Measurements from ENCODE around the gene GSK3B. TPM values are rescaled to one million over a fixed set of nuclear protein-coding genes. Genes with fewer than 3 reads are reported as not detected.

The GSK3B gene
- total RNA-seq, 6 donors from 2014 or later: 41.4 to 84.9 (median 48.0) TPM

- DNase-seq: no peak
- Histone ChIP-seq H3K4me3 (no peak overlapping the region), H3K4me1 (peaks cover 3 to 20% (median 10%) of the 10 kb centered on the region in 4 donors), H3K9me3 (no peaks in the 10 kb centered on the region), H3K36me3 (no peaks in the 10 kb centered on the region), H3K27ac (no peak overlapping the region), H3K27me3 (no peaks in the 10 kb centered on the region)
- TF ChIP-seq CTCF (IDR thresholded peaks at IDR 0.05) (no peak), EP300 (IDR thresholded peaks at IDR 0.05) (no peak), POLR2AphosphoS5 (IDR thresholded peaks at IDR 0.05) (no peak)
- no peak for ATAC-seq (ENCODE audit: low FRiP score in 2 of 2)
These were observed 62.7 kb downstream of the GSK3B start for GRCh38 chr3:120031561-120031960.

GRCh38 chr3:120029749-120030148, 64.5 kb downstream of the GSK3B start:
- ATAC-seq (ENCODE audit: low FRiP score in 2 of 2) (no peak), DNase-seq (no peak)
- Histone ChIP-seq H3K4me3 (no peak overlapping the region), H3K36me3 (no peaks in the 10 kb centered on the region), H3K27ac (no peak overlapping the region), H3K27me3 (no peaks in the 10 kb centered on the region), H3K9me3 (no peaks in the 10 kb centered on the region), H3K4me1 (peaks cover 3 to 15% (median 9%) of the 10 kb centered on the region in 4 donors)
- no peak for TF ChIP-seq EP300 (IDR thresholded peaks at IDR 0.05)
- no peak for TF ChIP-seq POLR2AphosphoS5 (IDR thresholded peaks at IDR 0.05)
- no peak for TF ChIP-seq CTCF (IDR thresholded peaks at IDR 0.05)
- TF ChIP-seq POLR2A (IDR thresholded peaks at IDR 0.05): no peak
- 100% methylated on average over 1 of the region's 1 CpG for WGBS, 2 donors

- Histone ChIP-seq H3K36me3 (no peaks in the 10 kb centered on the region), H3K4me3 (no peak overlapping the region), H3K4me1 (peaks cover 3 to 15% (median 9%) of the 10 kb centered on the region in 4 donors), H3K27me3 (no peaks in the 10 kb centered on the region), H3K27ac (no peak overlapping the region), H3K9me3 (no peaks in the 10 kb centered on the region)
- 94% methylated on average over 13 of the region's 13 CpGs for WGBS, 2 donors
- no peak for TF ChIP-seq EP300 (IDR thresholded peaks at IDR 0.05)
- TF ChIP-seq POLR2A (IDR thresholded peaks at IDR 0.05): no peak
- TF ChIP-seq CTCF (IDR thresholded peaks at IDR 0.05): no peak
- no peak for TF ChIP-seq POLR2AphosphoS5 (IDR thresholded peaks at IDR 0.05)
- no peak for ATAC-seq (ENCODE audit: low FRiP score in 2 of 2)
- peak in 1 of 2 donors; percentile 45 for DNase-seq
These were observed 65.8 kb downstream of the GSK3B start for GRCh38 chr3:120028271-120029047.

- H3K9me3 ChIP-seq: no peaks in the 10 kb centered on the region
- H3K4me3 ChIP-seq: no peak overlapping the region
- 92 to 94% methylated on average over 4 of the region's 4 CpGs for WGBS, 2 donors
- H3K27ac ChIP-seq: no peak overlapping the region
- H3K4me1 ChIP-seq: peaks cover 4 to 21% (median 15%) of the 10 kb centered on the region in 4 donors
- no peak for ATAC-seq (ENCODE audit: low FRiP score in 2 of 2)
- no peak for DNase-seq
- no peaks in the 10 kb centered on the region for H3K27me3 ChIP-seq
- no peaks in the 10 kb centered on the region for H3K36me3 ChIP-seq
- TF ChIP-seq CTCF (IDR thresholded peaks at IDR 0.05) (no peak), POLR2AphosphoS5 (IDR thresholded peaks at IDR 0.05) (no peak), EP300 (IDR thresholded peaks at IDR 0.05) (no peak), POLR2A (IDR thresholded peaks at IDR 0.05) (no peak)
These were observed 67.0 kb downstream of the GSK3B start for GRCh38 chr3:120027226-120027625.

- no peak overlapping the region for H3K27ac ChIP-seq
- TF ChIP-seq POLR2A (IDR thresholded peaks at IDR 0.05): no peak
- no peak overlapping the region for H3K4me3 ChIP-seq
- no peaks in the 10 kb centered on the region for H3K27me3 ChIP-seq
- no peaks in the 10 kb centered on the region for H3K36me3 ChIP-seq
- H3K9me3 ChIP-seq: no peaks in the 10 kb centered on the region
- no peak for DNase-seq
- ATAC-seq (ENCODE audit: low FRiP score in 2 of 2): no peak
- H3K4me1 ChIP-seq: peaks cover 4 to 26% (median 20%) of the 10 kb centered on the region in 4 donors
- 81 to 85% methylated on average over 2 of the region's 2 CpGs for WGBS, 2 donors
These were observed 68.7 kb downstream of the GSK3B start for GRCh38 chr3:120025520-120025919.

Measured in upper lobe of left lung (tissue), 6 donors.